Caco-2 (cell line): ENCODE data around the gene DIMT1. TPM values are rescaled to one million over a fixed set of nuclear protein-coding genes. Genes with fewer than 3 reads are reported as not detected.

Experiments used
- BruUV-seq: library from RNA; stranded (reverse); fragments of 400-500 nt; replicated peaks from 2 replicates; lab custom pipeline; 2021; lab: Mats Ljungman, UMichigan
- CTCF ChIA-PET: fragments of 300-600 bp; sonication (Branson Sonifier 250); formaldehyde crosslinking; loops from one replicate; lab custom pipeline; 2022; ENCODE audit warnings: antibody characterized with exemption; lab: Charles Lee
- POLR2A ChIA-PET: fragments of 300-600 bp; sonication (Branson Sonifier 250); formaldehyde crosslinking; loops from one replicate; lab custom pipeline; 2022; ENCODE audit warnings: antibody characterized with exemption; lab: Charles Lee
- DNase-seq, 2 experiments: peaks; one replicate each; pipeline versions ENCODE4 v3.0.0 to v3.0.0-alpha.2; 2020 to 2022
- H3K27me3 ChIP-seq: replicated peaks from 2 replicates; pipeline ENCODE4 v1.6.0; 2011; ENCODE audit warnings: low read length; ENCODE audit not compliant: control insufficient read depth, insufficient read depth
- H3K36me3 ChIP-seq: 2 replicates; pipeline ENCODE4 v1.5.1; 2011; ENCODE audit warnings: low read length; ENCODE audit not compliant: control insufficient read depth, insufficient read depth
- H3K4me1 ChIP-seq: fragments of 250-450 bp; sonication (Bioruptor Pico); 2 replicates; pipeline ENCODE4 v1.5.1; 2020; ENCODE audit warnings: mild to moderate bottlenecking
- H3K4me3 ChIP-seq: 2 replicates; pipeline ENCODE4 v1.5.1; 2011; ENCODE audit warnings: low read depth, mild to moderate bottlenecking, control low read depth, low read length
- H3K9me3 ChIP-seq: fragments of 250-450 bp; sonication (Bioruptor Pico); 2 replicates; pipeline ENCODE4 v1.5.1; 2020; ENCODE audit warnings: mild to moderate bottlenecking, moderate library complexity
- H3K27ac Mint-ChIP-seq: one replicate; pipeline ENCODE4 v1.8.0; 2022; ENCODE audit warnings: mixed read lengths; ENCODE audit not compliant: unreplicated experiment
- H3K27me3 Mint-ChIP-seq: one replicate; pipeline ENCODE4 v1.8.0; 2022; ENCODE audit warnings: mixed read lengths; ENCODE audit not compliant: insufficient read depth, unreplicated experiment
- H3K36me3 Mint-ChIP-seq: one replicate; pipeline ENCODE4 v1.8.0; 2022; ENCODE audit warnings: mild to moderate bottlenecking, mixed read lengths; ENCODE audit not compliant: insufficient read depth, unreplicated experiment
- H3K4me1 Mint-ChIP-seq: one replicate; pipeline ENCODE4 v1.8.0; 2022; ENCODE audit warnings: low read depth, mixed read lengths; ENCODE audit not compliant: unreplicated experiment
- H3K4me3 Mint-ChIP-seq: one replicate; pipeline ENCODE4 v1.8.0; 2022; ENCODE audit warnings: mild to moderate bottlenecking, moderate library complexity, mixed read lengths; ENCODE audit not compliant: unreplicated experiment
- H3K9me3 Mint-ChIP-seq: one replicate; pipeline ENCODE4 v1.8.0; 2022; ENCODE audit warnings: mixed read lengths; ENCODE audit not compliant: unreplicated experiment
- intact Hi-C: fragments of 100-400 bp; cut with micrococcal nuclease; formaldehyde crosslinking; loops from one replicate; pipeline ENCODE4 v1.10.0; 2022; ENCODE audit not compliant: unreplicated experiment
- total RNA-seq: library from RNA; stranded (reverse); gene quantifications from 2 replicates; pipeline ENCODE4 v1.2.3, GENCODE V29; 2022
- TF ChIP-seq, protein P1 (sequence below), 2 experiments: fragments of 200-600 bp in 1 of 2; IDR thresholded peaks; 1 replicate in 1 of 2; 2 replicates in 1 of 2; pipeline versions ENCODE4 v1.5.1 to v1.8.0; 2011 to 2022; ENCODE audit warnings: antibody characterized with exemption in 1 of 2, control low read depth in 1 of 2, inconsistent platforms in 1 of 2, low read depth in 1 of 2, low read length in 1 of 2, mild to moderate bottlenecking in 1 of 2, moderate library complexity in 1 of 2; ENCODE audit not compliant: insufficient read depth in 1 of 2, severe bottlenecking in 1 of 2, unreplicated experiment in 1 of 2

DIMT1 gene
- total RNA-seq, 1 experiment from 2014 or later: 33.4 TPM

DNA sequence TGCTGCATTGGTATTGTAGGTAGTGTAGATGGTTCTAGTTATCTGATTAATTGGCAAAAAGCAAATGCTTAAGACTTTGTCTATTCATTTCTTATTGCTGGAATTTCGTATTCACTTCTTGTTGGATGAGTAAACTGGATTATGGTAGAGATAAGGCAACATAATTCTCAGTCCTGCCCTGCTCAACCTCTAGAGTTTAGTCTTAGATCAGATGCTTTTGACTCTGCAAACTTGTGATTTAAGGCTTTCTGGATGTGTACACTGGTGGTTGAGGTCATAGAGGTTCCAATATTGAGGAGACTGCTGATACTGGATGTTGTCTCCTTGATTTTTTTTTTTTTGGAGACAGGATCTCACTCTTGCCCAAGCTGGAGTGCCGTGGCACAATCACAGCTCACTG lies 62.7 kb downstream of the DIMT1 start:
- no peaks in the 10 kb centered on the region for H3K9me3 ChIP-seq
- intact Hi-C loops: no loop called here
- H3K27ac Mint-ChIP-seq: no peak overlapping the region
- no TSS peak for BruUV-seq
- TF ChIP-seq, protein P1, sequence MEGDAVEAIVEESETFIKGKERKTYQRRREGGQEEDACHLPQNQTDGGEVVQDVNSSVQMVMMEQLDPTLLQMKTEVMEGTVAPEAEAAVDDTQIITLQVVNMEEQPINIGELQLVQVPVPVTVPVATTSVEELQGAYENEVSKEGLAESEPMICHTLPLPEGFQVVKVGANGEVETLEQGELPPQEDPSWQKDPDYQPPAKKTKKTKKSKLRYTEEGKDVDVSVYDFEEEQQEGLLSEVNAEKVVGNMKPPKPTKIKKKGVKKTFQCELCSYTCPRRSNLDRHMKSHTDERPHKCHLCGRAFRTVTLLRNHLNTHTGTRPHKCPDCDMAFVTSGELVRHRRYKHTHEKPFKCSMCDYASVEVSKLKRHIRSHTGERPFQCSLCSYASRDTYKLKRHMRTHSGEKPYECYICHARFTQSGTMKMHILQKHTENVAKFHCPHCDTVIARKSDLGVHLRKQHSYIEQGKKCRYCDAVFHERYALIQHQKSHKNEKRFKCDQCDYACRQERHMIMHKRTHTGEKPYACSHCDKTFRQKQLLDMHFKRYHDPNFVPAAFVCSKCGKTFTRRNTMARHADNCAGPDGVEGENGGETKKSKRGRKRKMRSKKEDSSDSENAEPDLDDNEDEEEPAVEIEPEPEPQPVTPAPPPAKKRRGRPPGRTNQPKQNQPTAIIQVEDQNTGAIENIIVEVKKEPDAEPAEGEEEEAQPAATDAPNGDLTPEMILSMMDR (IDR thresholded peaks at IDR 0.05; ENCODE audit: insufficient read depth in 1 of 2, low read depth in 1 of 2, low read length in 1 of 2, severe bottlenecking in 1 of 2, unreplicated experiment in 1 of 2): no peak
- H3K4me3 ChIP-seq: no peak overlapping the region
- H3K36me3 ChIP-seq: no peaks in the 10 kb centered on the region; the same call in 1 of the 2 replicates
- no peaks in the 10 kb centered on the region for H3K27me3 Mint-ChIP-seq
- no peak for DNase-seq
- H3K36me3 Mint-ChIP-seq: peaks cover 6% of the 10 kb centered on the region
- no peaks in the 10 kb centered on the region for H3K9me3 Mint-ChIP-seq
- ChIA-PET CTCF (no interaction called here), POLR2A (no interaction called here)
- peaks cover under 1% of the 10 kb centered on the region; the same call in 1 of the 2 replicates for H3K4me1 ChIP-seq
- no peak overlapping the region for H3K4me3 Mint-ChIP-seq
- H3K4me1 Mint-ChIP-seq: peaks cover 7% of the 10 kb centered on the region
- H3K27me3 ChIP-seq: no peaks in the 10 kb centered on the region

DNA sequence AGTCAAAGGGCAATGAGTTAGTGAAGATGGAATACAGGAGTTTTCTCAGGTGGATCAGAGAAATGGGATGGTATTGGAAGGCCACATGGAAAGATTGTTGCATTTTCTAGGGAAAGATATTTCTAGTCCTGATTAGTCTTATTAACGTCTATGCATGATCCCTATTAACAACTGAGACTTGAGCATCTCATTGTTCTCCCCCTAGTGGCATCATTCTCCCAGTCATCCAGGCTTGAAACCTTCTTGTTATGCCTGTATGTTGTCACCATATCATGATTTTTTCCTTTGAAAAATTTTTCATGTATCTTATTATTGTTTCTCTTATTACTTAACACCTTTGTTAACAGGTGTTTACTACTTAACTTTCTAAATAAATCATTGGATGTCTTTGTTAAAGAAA lies 63.3 kb downstream of the DIMT1 start:
- Histone ChIP-seq H3K4me3 (no peak overlapping the region), H3K27me3 (no peaks in the 10 kb centered on the region), H3K4me1 (peaks cover 4% of the 10 kb centered on the region; the same call in 1 of the 2 replicates), H3K36me3 (no peaks in the 10 kb centered on the region; the same call in 1 of the 2 replicates), H3K9me3 (no peaks in the 10 kb centered on the region)
- intact Hi-C loops: no loop called here
- no peak overlapping the region for H3K4me3 Mint-ChIP-seq
- no peak overlapping the region for H3K27ac Mint-ChIP-seq
- no peaks in the 10 kb centered on the region for H3K9me3 Mint-ChIP-seq
- H3K27me3 Mint-ChIP-seq: no peaks in the 10 kb centered on the region
- peaks cover 11% of the 10 kb centered on the region for H3K4me1 Mint-ChIP-seq
- BruUV-seq: no TSS peak
- peaks cover 6% of the 10 kb centered on the region for H3K36me3 Mint-ChIP-seq
- DNase-seq: peak in 1 of 2 experiments; percentile 41
- POLR2A ChIA-PET: no interaction called here
- TF ChIP-seq, protein P1 (IDR thresholded peaks at IDR 0.05; ENCODE audit: insufficient read depth in 1 of 2, low read depth in 1 of 2, low read length in 1 of 2, severe bottlenecking in 1 of 2, unreplicated experiment in 1 of 2): peak; percentile 34 to 48
- CTCF ChIA-PET: no interaction called here

Other genes with a start within 250 kb of the DIMT1 start
- 65.6 and 68.0 TPM in 2 replicates for gene KIF2A, start 97.7 kb downstream of the DIMT1 start, total RNA-seq
- gene IPO11, start 8.9 kb upstream of the DIMT1 start, total RNA-seq: 50.5 and 54.1 TPM in 2 replicates
- 0.56 and 0.68 TPM in 2 replicates for gene LRRC70, start 174.9 kb upstream of the DIMT1 start, total RNA-seq